Cardiac muscle cell (in vitro differentiated cells and primary cell): Measurements from ENCODE around the gene HPF1. TPM values are rescaled to one million over a fixed set of nuclear protein-coding genes. Genes with fewer than 3 reads are reported as not detected.
A peak's percentile ranks its signal among the peaks of the same experiment; 100 is the strongest.
"Not testable (repeated sequence)": the region's sequence is repeated elsewhere in the genome, so short reads cannot be mapped to it uniquely, and the experiment has no call there.

Experiments
- DNase-seq, 2 donors: peaks; one replicate each; pipeline versions ENCODE4 v3.0.0 to v3.0.0-alpha.2; 2010 to 2017; ENCODE audit warnings: low read depth in 1 of 2, low spot score in 1 of 2
- H3K27ac ChIP-seq: fragments of 200-600 bp; sonication (generic); 2 replicates; pipeline ENCODE4 v1.5.1; 2016
- H3K27me3 ChIP-seq: fragments of 200-600 bp; sonication (generic); 2 replicates; pipeline ENCODE4 v1.6.0; 2016; ENCODE audit warnings: control low read depth
- H3K36me3 ChIP-seq: fragments of 200-600 bp; sonication (generic); 2 replicates; pipeline ENCODE4 v1.5.1; 2016; ENCODE audit warnings: control low read depth
- H3K4me1 ChIP-seq: fragments of 200-600 bp; sonication (generic); 2 replicates; pipeline ENCODE4 v1.8.1; 2017; ENCODE audit warnings: low read depth, mild to moderate bottlenecking, mixed run types
- H3K4me3 ChIP-seq: fragments of 200-600 bp; sonication (generic); 2 replicates; pipeline ENCODE4 v1.5.1; 2016; ENCODE audit warnings: mild to moderate bottlenecking
- H3K9me3 ChIP-seq: fragments of 200-600 bp; sonication (generic); 2 replicates; pipeline ENCODE4 v1.5.1; 2017; ENCODE audit warnings: low read depth, mild to moderate bottlenecking, control low read depth
- polyA plus RNA-seq: library from polyadenylated mRNA; unstranded; fragments of >200 nt; fragmentation: Nextera tagmentation; extraction: Ambion mirVana; gene quantifications from 2 replicates; pipeline ENCODE4 v1.2.1, GENCODE V29; 2016
- total RNA-seq: library from RNA; depleted of rRNA; stranded (reverse); fragments of >200 nt; gene quantifications from 2 replicates; pipeline ENCODE4 v1.2.3, GENCODE V29; 2016
- TF ChIP-seq, protein P1 (sequence below): IDR thresholded peaks from 2 replicates; pipeline ENCODE4 v1.5.1; 2012; ENCODE audit warnings: low read depth, mild to moderate bottlenecking, low read length

Gene HPF1
- total and polyA plus RNA-seq, 2 experiments from 2014 or later: 22.4 to 51.8 TPM

GRCh38 chr4:169795585-169795984 lies 37.8 kb upstream of the HPF1 start:
- peak in 1 of 2 donors; percentile 2 for DNase-seq
- Histone ChIP-seq H3K36me3 (no peaks in the 10 kb centered on the region), H3K27me3 (peaks cover 17% of the 10 kb centered on the region), H3K4me3 (no peak overlapping the region), H3K4me1 (no peaks in the 10 kb centered on the region), H3K9me3 (no peaks in the 10 kb centered on the region), H3K27ac (no peak overlapping the region)
- TF ChIP-seq, protein P1, sequence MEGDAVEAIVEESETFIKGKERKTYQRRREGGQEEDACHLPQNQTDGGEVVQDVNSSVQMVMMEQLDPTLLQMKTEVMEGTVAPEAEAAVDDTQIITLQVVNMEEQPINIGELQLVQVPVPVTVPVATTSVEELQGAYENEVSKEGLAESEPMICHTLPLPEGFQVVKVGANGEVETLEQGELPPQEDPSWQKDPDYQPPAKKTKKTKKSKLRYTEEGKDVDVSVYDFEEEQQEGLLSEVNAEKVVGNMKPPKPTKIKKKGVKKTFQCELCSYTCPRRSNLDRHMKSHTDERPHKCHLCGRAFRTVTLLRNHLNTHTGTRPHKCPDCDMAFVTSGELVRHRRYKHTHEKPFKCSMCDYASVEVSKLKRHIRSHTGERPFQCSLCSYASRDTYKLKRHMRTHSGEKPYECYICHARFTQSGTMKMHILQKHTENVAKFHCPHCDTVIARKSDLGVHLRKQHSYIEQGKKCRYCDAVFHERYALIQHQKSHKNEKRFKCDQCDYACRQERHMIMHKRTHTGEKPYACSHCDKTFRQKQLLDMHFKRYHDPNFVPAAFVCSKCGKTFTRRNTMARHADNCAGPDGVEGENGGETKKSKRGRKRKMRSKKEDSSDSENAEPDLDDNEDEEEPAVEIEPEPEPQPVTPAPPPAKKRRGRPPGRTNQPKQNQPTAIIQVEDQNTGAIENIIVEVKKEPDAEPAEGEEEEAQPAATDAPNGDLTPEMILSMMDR: no peak

- H3K4me3 ChIP-seq: peak overlapping the region; percentile 8
- no peaks in the 10 kb centered on the region for H3K4me1 ChIP-seq
- H3K36me3 ChIP-seq: no peaks in the 10 kb centered on the region
- peaks cover 52% of the 10 kb centered on the region for H3K27me3 ChIP-seq
- TF ChIP-seq, protein P1: peak; percentile 61
- H3K27ac ChIP-seq: no peak overlapping the region
- DNase-seq: peak; percentile 66 to 70
- H3K9me3 ChIP-seq: no peaks in the 10 kb centered on the region
Observed at GRCh38 chr4:169791527-169792156, 33.9 kb upstream of the HPF1 start.

- H3K4me3 ChIP-seq: peak overlapping the region; percentile 8
- H3K27ac ChIP-seq: no peak overlapping the region
- DNase-seq: no peak
- H3K27me3 ChIP-seq: peaks cover 52% of the 10 kb centered on the region
- no peaks in the 10 kb centered on the region for H3K36me3 ChIP-seq
- H3K4me1 ChIP-seq: no peaks in the 10 kb centered on the region
- TF ChIP-seq, protein P1: no peak
- H3K9me3 ChIP-seq: no peaks in the 10 kb centered on the region
Observed at GRCh38 chr4:169791062-169791461, 33.3 kb upstream of the HPF1 start.

- Histone ChIP-seq H3K4me1 (no peaks in the 10 kb centered on the region), H3K36me3 (no peaks in the 10 kb centered on the region), H3K27ac (no peak overlapping the region), H3K9me3 (no peaks in the 10 kb centered on the region), H3K4me3 (no peak overlapping the region), H3K27me3 (no peaks in the 10 kb centered on the region)
- TF ChIP-seq, protein P1: peak; percentile 59
- DNase-seq: peak; percentile 10 to 39
Observed at GRCh38 chr4:169774466-169775445, 17.0 kb upstream of the HPF1 start.

GRCh38 chr4:169773889-169774288 lies 16.1 kb upstream of the HPF1 start:
- H3K27ac ChIP-seq: no peak overlapping the region
- no peaks in the 10 kb centered on the region for H3K9me3 ChIP-seq
- TF ChIP-seq, protein P1: no peak
- no peak for DNase-seq
- no peaks in the 10 kb centered on the region for H3K27me3 ChIP-seq
- no peaks in the 10 kb centered on the region for H3K4me1 ChIP-seq
- no peaks in the 10 kb centered on the region for H3K36me3 ChIP-seq
- no peak overlapping the region for H3K4me3 ChIP-seq

DNA sequence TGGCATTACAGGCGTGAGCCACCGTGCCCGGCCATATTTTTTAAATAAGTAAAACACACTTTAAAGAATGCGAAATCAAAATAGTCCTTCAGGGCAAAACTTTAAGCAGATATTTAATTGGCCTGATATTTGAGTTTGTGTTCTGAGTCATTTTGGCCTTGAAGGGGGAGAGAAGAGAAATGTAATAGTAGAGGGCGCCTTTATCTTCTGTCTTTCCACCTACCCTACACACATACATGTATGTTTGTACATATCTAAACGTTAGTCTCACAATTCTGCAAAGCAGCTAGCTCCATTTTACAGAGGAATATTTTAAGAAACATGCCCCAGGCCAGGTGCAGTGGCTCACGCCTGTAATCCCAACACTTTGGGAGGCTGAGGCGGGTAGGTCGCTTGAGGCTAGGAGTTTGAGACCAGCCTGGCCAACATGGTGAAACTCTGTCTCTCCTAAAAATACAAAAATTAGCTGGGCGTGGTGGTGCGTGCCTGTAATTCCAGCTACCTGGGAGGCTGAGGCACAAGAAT lies 13.9 kb upstream of the HPF1 start:
- not testable (repeated sequence) for H3K9me3 ChIP-seq, H3K27ac ChIP-seq, DNase-seq

More for the DNA sequence above, 13.9 kb upstream of the HPF1 start:
- not testable (repeated sequence) for H3K4me1 ChIP-seq, H3K36me3 ChIP-seq, H3K27me3 ChIP-seq, H3K4me3 ChIP-seq
